Mesendoderm (in vitro differentiated cells): Measurements from ENCODE around the gene MBOAT7.
"Not testable (repeated sequence)": the region's sequence is repeated elsewhere in the genome, so short reads cannot be mapped to it uniquely, and the experiment has no call there.

ENCODE experiments used
- DNase-seq: peaks from one replicate; pipeline ENCODE4 v3.0.0; 2013
- H2AK5ac ChIP-seq: 2 replicates; pipeline ENCODE4 v1.6.1; 2013; ENCODE audit warnings: low read length, inconsistent platforms
- H2BK120ac ChIP-seq: 2 replicates; pipeline ENCODE4 v1.6.1; 2013; ENCODE audit warnings: low read depth, mild to moderate bottlenecking, low read length, moderate library complexity, mixed read lengths
- H2BK15ac ChIP-seq: replicated peaks from 2 replicates; pipeline ENCODE4 v1.6.1; 2013; ENCODE audit warnings: low read depth, mild to moderate bottlenecking, moderate library complexity
- H2BK5ac ChIP-seq: 2 replicates; pipeline ENCODE4 v1.6.1; 2013; ENCODE audit warnings: low read length, inconsistent platforms
- H3K18ac ChIP-seq: 2 replicates; pipeline ENCODE4 v1.6.1; 2013; ENCODE audit warnings: mild to moderate bottlenecking, low read length, mixed read lengths
- H3K23ac ChIP-seq: one replicate; pipeline ENCODE4 v1.6.1; 2013; ENCODE audit warnings: low read length
- H3K27ac ChIP-seq: 2 replicates; pipeline ENCODE4 v1.5.1; 2013; ENCODE audit warnings: low read depth, mild to moderate bottlenecking, inconsistent platforms, low read length, moderate library complexity
- H3K27me3 ChIP-seq: 2 replicates; pipeline ENCODE4 v1.6.1; 2013; ENCODE audit warnings: low read length, control low read depth, mild to moderate bottlenecking, inconsistent platforms; ENCODE audit not compliant: insufficient read depth, poor library complexity
- H3K36me3 ChIP-seq: 2 replicates; pipeline ENCODE4 v1.6.1; 2013; ENCODE audit warnings: low read length, inconsistent platforms; ENCODE audit not compliant: control insufficient read depth, insufficient read depth
- H3K4ac ChIP-seq: one replicate; pipeline ENCODE4 v1.6.1; 2013; ENCODE audit warnings: low read depth, mild to moderate bottlenecking, low read length, moderate library complexity
- H3K4me1 ChIP-seq: 2 replicates; pipeline ENCODE4 v1.6.1; 2013; ENCODE audit warnings: low read depth, low read length, inconsistent platforms; ENCODE audit not compliant: control insufficient read depth
- H3K4me2 ChIP-seq: 2 replicates; pipeline ENCODE4 v1.6.1; 2013; ENCODE audit warnings: low read length
- H3K4me3 ChIP-seq: 2 replicates; pipeline ENCODE4 v1.5.1; 2013; ENCODE audit warnings: mild to moderate bottlenecking, low read length
- H3K56ac ChIP-seq: one replicate; pipeline ENCODE4 v1.6.1; 2013; ENCODE audit warnings: low read length
- H3K79me1 ChIP-seq: 2 replicates; pipeline ENCODE4 v1.6.1; 2013; ENCODE audit warnings: low read length, inconsistent platforms
- H3K79me2 ChIP-seq: 2 replicates; pipeline ENCODE4 v1.6.1; 2013; ENCODE audit warnings: mild to moderate bottlenecking, low read length; ENCODE audit not compliant: control insufficient read depth, insufficient read depth
- H3K9ac ChIP-seq: 2 replicates; pipeline ENCODE4 v1.6.1; 2013; ENCODE audit warnings: low read length, inconsistent platforms
- H4K5ac ChIP-seq: one replicate; pipeline ENCODE4 v1.6.1; 2013; ENCODE audit warnings: low read length
- H4K8ac ChIP-seq: one replicate; pipeline ENCODE4 v1.6.1; 2013; ENCODE audit warnings: low read depth, mild to moderate bottlenecking, control low read depth, low read length, moderate library complexity
- WGBS: extraction: QIAGEN DNeasy Blood & Tissue Kit; methylation state at CpG from one replicate; pipeline ENCODE4 v1.1.7; 2013; ENCODE audit warnings: low lambda C conversion rate, missing lambda C conversion rate; ENCODE audit not compliant: insufficient coverage; ENCODE audit errors: extremely low coverage; 5-methylcytosine and 5-hydroxymethylcytosine counted together

The MBOAT7 gene

DNA sequence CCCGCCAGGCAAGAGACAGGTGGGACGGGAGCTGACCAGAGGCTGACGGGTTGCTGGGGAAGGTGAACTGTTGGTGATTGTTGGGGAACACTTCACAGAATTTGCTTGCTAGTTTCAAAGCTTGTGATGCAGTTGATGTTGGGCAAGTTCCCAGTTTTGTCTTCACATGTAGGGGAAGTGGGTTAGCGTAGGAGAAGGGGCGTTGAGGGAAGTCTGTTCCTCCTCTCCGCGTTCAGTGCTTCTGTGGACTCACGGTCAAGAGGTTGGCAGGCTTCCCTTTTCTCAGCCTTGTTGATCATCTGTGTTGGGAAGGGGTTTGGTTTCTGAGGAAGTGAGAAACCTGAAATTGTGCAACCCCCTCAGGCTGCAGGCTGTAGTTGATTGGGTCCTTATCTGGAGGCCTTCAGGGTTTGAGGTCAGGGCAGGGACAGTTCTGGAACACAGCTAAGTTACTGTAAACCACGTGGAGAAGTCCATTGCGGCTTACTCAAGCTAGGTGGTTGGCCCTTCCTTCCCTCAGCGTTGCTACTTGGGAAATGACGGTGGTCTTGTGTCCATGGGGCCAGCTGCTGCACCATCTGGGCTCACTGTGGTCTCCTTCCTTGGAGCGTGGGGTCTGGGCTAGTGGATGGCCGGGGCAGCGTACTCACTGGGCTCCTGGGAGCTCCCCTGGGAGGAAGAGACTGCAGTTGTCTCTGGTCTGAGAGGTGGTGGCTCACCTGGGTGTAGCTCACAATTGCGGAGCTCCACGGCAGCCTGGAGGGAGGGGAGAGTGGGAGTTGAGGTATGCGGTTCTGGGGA lies 18.8 kb upstream of the MBOAT7 start:
- Histone ChIP-seq H3K79me2 (peaks cover 42% of the 10 kb centered on the region), H3K9ac (no peak overlapping the region), H3K4me2 (no peak overlapping the region), H4K5ac (no peak overlapping the region), H2BK5ac (no peak overlapping the region), H3K23ac (no peak overlapping the region), H3K56ac (no peak overlapping the region), H3K27me3 (no peaks in the 10 kb centered on the region), H2BK120ac (no peak overlapping the region), H3K4ac (no peak overlapping the region), H2AK5ac (no peak overlapping the region), H3K18ac (no peak overlapping the region), H3K79me1 (peaks cover 19% of the 10 kb centered on the region), H3K27ac (no peak overlapping the region), H3K4me3 (no peak overlapping the region), H3K4me1 (no peaks in the 10 kb centered on the region), H4K8ac (no peak overlapping the region), H3K36me3 (peaks cover 31% of the 10 kb centered on the region), H2BK15ac (no peak overlapping the region)
- WGBS = no CpG with 5 or more reads among the region's 18 CpGs
- DNase-seq = peak; percentile 42

DNA sequence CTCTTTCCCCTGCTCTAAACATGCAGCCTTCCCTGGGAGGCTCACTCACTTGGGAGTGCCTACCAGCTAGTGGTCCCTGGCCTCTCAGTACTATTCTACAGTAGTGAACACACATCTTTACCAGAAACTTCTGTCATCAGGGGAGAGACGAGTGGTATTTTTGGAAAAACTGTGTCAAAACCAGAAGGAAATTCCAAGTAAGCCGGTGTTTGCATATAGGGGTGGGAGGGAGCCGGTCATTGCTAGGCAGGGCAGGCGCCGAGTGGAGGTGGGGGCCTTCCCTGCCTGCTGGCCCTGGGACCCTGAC lies 18.2 kb upstream of the MBOAT7 start:
- Histone ChIP-seq H3K9ac (no peak overlapping the region), H3K27me3 (no peaks in the 10 kb centered on the region), H3K27ac (no peak overlapping the region), H3K36me3 (peaks cover 35% of the 10 kb centered on the region), H3K23ac (no peak overlapping the region), H3K18ac (no peak overlapping the region), H3K4me3 (no peak overlapping the region), H2BK120ac (no peak overlapping the region), H3K79me1 (peaks cover 19% of the 10 kb centered on the region), H4K8ac (no peak overlapping the region), H2AK5ac (no peak overlapping the region), H2BK15ac (no peak overlapping the region), H3K56ac (no peak overlapping the region), H3K4me1 (peaks cover 3% of the 10 kb centered on the region), H3K79me2 (peaks cover 48% of the 10 kb centered on the region), H3K4ac (no peak overlapping the region), H2BK5ac (no peak overlapping the region), H4K5ac (no peak overlapping the region), H3K4me2 (no peak overlapping the region)
- no CpG with 5 or more reads among the region's 5 CpGs for WGBS
- DNase-seq = no peak

- H3K27ac ChIP-seq, H3K4me2 ChIP-seq, H4K5ac ChIP-seq, H3K4me1 ChIP-seq, H3K56ac ChIP-seq, H2BK5ac ChIP-seq, H3K4ac ChIP-seq, H2AK5ac ChIP-seq, H3K27me3 ChIP-seq, H3K18ac ChIP-seq, H3K4me3 ChIP-seq, H3K23ac ChIP-seq, H2BK120ac ChIP-seq, H3K9ac ChIP-seq, H2BK15ac ChIP-seq, H4K8ac ChIP-seq, DNase-seq: not testable (repeated sequence)
- peaks cover 19% of the 10 kb centered on the region for H3K79me1 ChIP-seq
- H3K79me2 ChIP-seq = peaks cover 52% of the 10 kb centered on the region
- peaks cover 40% of the 10 kb centered on the region for H3K36me3 ChIP-seq
- no CpG with 5 or more reads among the region's 23 CpGs for WGBS
These were observed 17.8 kb upstream of the MBOAT7 start for GRCh38 chr19:54207193-54207592.

GRCh38 chr19:54206831-54207177 lies 17.4 kb upstream of the MBOAT7 start:
- no peak overlapping the region for H4K5ac ChIP-seq
- no peak overlapping the region for H3K27ac ChIP-seq
- no peak overlapping the region for H2BK15ac ChIP-seq
- no peak overlapping the region for H4K8ac ChIP-seq
- no peak overlapping the region for H2BK120ac ChIP-seq
- no peak overlapping the region for H3K4me2 ChIP-seq
- peaks cover 56% of the 10 kb centered on the region for H3K79me2 ChIP-seq
- H3K9ac ChIP-seq = no peak overlapping the region
- DNase-seq = no peak
- peaks cover 5% of the 10 kb centered on the region for H3K4me1 ChIP-seq
- H3K4ac ChIP-seq = no peak overlapping the region
- peaks cover 19% of the 10 kb centered on the region for H3K79me1 ChIP-seq
- no peak overlapping the region for H3K4me3 ChIP-seq
- H3K27me3 ChIP-seq = no peaks in the 10 kb centered on the region
- no peak overlapping the region for H3K18ac ChIP-seq
- no peak overlapping the region for H3K23ac ChIP-seq
- WGBS = no CpG with 5 or more reads among the region's 13 CpGs
- H3K36me3 ChIP-seq = peaks cover 40% of the 10 kb centered on the region
- no peak overlapping the region for H2BK5ac ChIP-seq
- no peak overlapping the region for H3K56ac ChIP-seq
- no peak overlapping the region for H2AK5ac ChIP-seq

GRCh38 chr19:54206030-54206830 lies 16.9 kb upstream of the MBOAT7 start:
- Histone ChIP-seq H3K27me3 (no peaks in the 10 kb centered on the region), H3K79me2 (peaks cover 62% of the 10 kb centered on the region), H3K36me3 (peaks cover 43% of the 10 kb centered on the region), H3K4me2 (no peak overlapping the region), H3K4ac (no peak overlapping the region), H3K4me3 (no peak overlapping the region), H2BK120ac (no peak overlapping the region), H3K27ac (no peak overlapping the region), H4K8ac (no peak overlapping the region), H4K5ac (no peak overlapping the region), H3K9ac (no peak overlapping the region), H3K56ac (no peak overlapping the region), H2BK5ac (no peak overlapping the region), H2BK15ac (no peak overlapping the region), H2AK5ac (no peak overlapping the region), H3K4me1 (peaks cover 5% of the 10 kb centered on the region), H3K18ac (no peak overlapping the region), H3K79me1 (peaks cover 19% of the 10 kb centered on the region), H3K23ac (no peak overlapping the region)
- no peak for DNase-seq
- no CpG with 5 or more reads among the region's 27 CpGs for WGBS
